Progenitor cell of endocrine pancreas (in vitro differentiated cells): ENCODE measurements around the gene PLPPR5. TPM values are rescaled to one million over a fixed set of nuclear protein-coding genes. Genes with fewer than 3 reads are reported as not detected.
"Not testable (repeated sequence)": the region's sequence is repeated elsewhere in the genome, so short reads cannot be mapped to it uniquely, and the experiment has no call there.

ENCODE experiments used
- DNase-seq: peaks from one replicate; pipeline ENCODE4 v3.0.0; 2021; ENCODE audit warnings: low spot score; ENCODE audit not compliant: unreplicated experiment
- H3K27ac Mint-ChIP-seq: 2 replicates; pipeline ENCODE4 v1.8.0; 2021; ENCODE audit warnings: mild to moderate bottlenecking, moderate library complexity, mixed read lengths
- H3K27me3 Mint-ChIP-seq: 2 replicates; pipeline ENCODE4 v1.8.0; 2021; ENCODE audit warnings: mixed read lengths
- H3K36me3 Mint-ChIP-seq: 2 replicates; pipeline ENCODE4 v1.8.0; 2022; ENCODE audit warnings: mixed read lengths; ENCODE audit not compliant: insufficient read depth
- H3K4me1 Mint-ChIP-seq: 2 replicates; pipeline ENCODE4 v1.8.0; 2021; ENCODE audit warnings: low read depth, mixed read lengths
- H3K4me3 Mint-ChIP-seq: 2 replicates; pipeline ENCODE4 v1.8.0; 2021; ENCODE audit warnings: low read depth, mild to moderate bottlenecking, moderate library complexity, mixed read lengths
- H3K9me3 Mint-ChIP-seq: 2 replicates; pipeline ENCODE4 v1.8.0; 2021; ENCODE audit warnings: low read depth, mixed read lengths
- CTCF ChIP-seq: fragments of 200-600 bp; sonication (generic); IDR thresholded peaks from one replicate; pipeline ENCODE4 v1.5.0; 2021; ENCODE audit warnings: antibody characterized with exemption, mild to moderate bottlenecking; ENCODE audit not compliant: unreplicated experiment
- long read RNA-seq: library from polyadenylated mRNA; unstranded; transcript quantifications from one replicate; pipeline ENCODE4 v2.0.0, GENCODE V29; 2020
- total RNA-seq: library from RNA; stranded (reverse); gene quantifications from 2 replicates; pipeline ENCODE4 v1.2.1, GENCODE V29; 2021

PLPPR5 gene
- 0.55 and 0.77 TPM in 2 replicates for total RNA-seq
- long read RNA-seq, partial matches to known transcripts = 0 of 3 reads
- long read RNA-seq, other reads (novel, unspliced or antisense) = 0 of 3 reads

- Mint-ChIP-seq H3K9me3 (no peaks in the 10 kb centered on the region), H3K36me3 (no peaks in the 10 kb centered on the region), H3K27ac (peak within 1 kb of the TSS; percentile 49), H3K4me3 (peak within 1 kb of the TSS; percentile 66), H3K27me3 (peaks cover 77% of the 10 kb centered on the region), H3K4me1 (peaks cover 4% of the 10 kb centered on the region)
- DNase-seq = peak; percentile 45
- TF ChIP-seq CTCF = peak; percentile 36
Observed at GRCh38 chr1:99004861-99005442, at the start of gene PLPPR5. TSS of gene PLPPR5 (minus strand) at chr1:99004861. CDS start at chr1:99004671, 190 bp downstream.

GRCh38 chr1:99051611-99052283 lies 47.1 kb upstream of the PLPPR5 start:
- Mint-ChIP-seq H3K27me3 (no peaks in the 10 kb centered on the region), H3K36me3 (no peaks in the 10 kb centered on the region), H3K27ac (no peak overlapping the region), H3K4me3 (no peak overlapping the region), H3K9me3 (peaks cover 4% of the 10 kb centered on the region), H3K4me1 (no peaks in the 10 kb centered on the region)
- DNase-seq = no peak
- no peak for TF ChIP-seq CTCF

- DNase-seq = no peak
- no peaks in the 10 kb centered on the region for H3K36me3 Mint-ChIP-seq
- no peaks in the 10 kb centered on the region for H3K4me1 Mint-ChIP-seq
- H3K27me3 Mint-ChIP-seq = no peaks in the 10 kb centered on the region
- H3K4me3 Mint-ChIP-seq = no peak overlapping the region
- no peak for TF ChIP-seq CTCF
- no peak overlapping the region for H3K27ac Mint-ChIP-seq
- no peaks in the 10 kb centered on the region for H3K9me3 Mint-ChIP-seq
Observed at GRCh38 chr1:99049745-99050144, 45.1 kb upstream of the PLPPR5 start.

GRCh38 chr1:99036746-99037145 lies 32.1 kb upstream of the PLPPR5 start:
- not testable (repeated sequence) for H3K4me3 Mint-ChIP-seq, H3K36me3 Mint-ChIP-seq, H3K4me1 Mint-ChIP-seq, H3K27me3 Mint-ChIP-seq, H3K27ac Mint-ChIP-seq, DNase-seq
- H3K9me3 Mint-ChIP-seq = peaks cover 51% of the 10 kb centered on the region

GRCh38 chr1:99018313-99018712 lies 13.7 kb upstream of the PLPPR5 start:
- H3K4me3 Mint-ChIP-seq = no peak overlapping the region
- no peak for TF ChIP-seq CTCF
- no peak for DNase-seq
- H3K36me3 Mint-ChIP-seq = no peaks in the 10 kb centered on the region
- no peaks in the 10 kb centered on the region for H3K4me1 Mint-ChIP-seq
- H3K27me3 Mint-ChIP-seq = no peaks in the 10 kb centered on the region
- no peaks in the 10 kb centered on the region for H3K9me3 Mint-ChIP-seq
- no peak overlapping the region for H3K27ac Mint-ChIP-seq

GRCh38 chr1:99017655-99018054 lies 13.0 kb upstream of the PLPPR5 start:
- no peak overlapping the region for H3K27ac Mint-ChIP-seq
- TF ChIP-seq CTCF = no peak
- H3K36me3 Mint-ChIP-seq = no peaks in the 10 kb centered on the region
- no peak for DNase-seq
- no peaks in the 10 kb centered on the region for H3K4me1 Mint-ChIP-seq
- no peak overlapping the region for H3K4me3 Mint-ChIP-seq
- H3K27me3 Mint-ChIP-seq = no peaks in the 10 kb centered on the region
- no peaks in the 10 kb centered on the region for H3K9me3 Mint-ChIP-seq
